OCI-LY1 (cell line): ENCODE data around the gene ZNF611.

Source experiments
- H2AFZ ChIP-seq: fragments of 200-600 bp; sonication (generic), shearing (Covaris generic); 2 replicates; pipeline ENCODE4 v1.6.0; 2014; ENCODE audit warnings: antibody characterized with exemption, mild to moderate bottlenecking, low read length
- H3F3A ChIP-seq: fragments of 200-600 bp; sonication (generic), shearing (Covaris generic); 2 replicates; pipeline ENCODE4 v1.6.0; 2014; ENCODE audit warnings: mild to moderate bottlenecking, antibody characterized with exemption, low read length, moderate library complexity; ENCODE audit not compliant: insufficient read depth
- H3K27ac ChIP-seq: fragments of 200-600 bp; sonication (generic); 2 replicates; pipeline ENCODE4 v1.5.1; 2014; ENCODE audit warnings: low read length, mixed run types, mild to moderate bottlenecking, low read depth; ENCODE audit not compliant: poor library complexity, severe bottlenecking
- H3K27me3 ChIP-seq: fragments of 200-600 bp; sonication (generic); 2 replicates; pipeline ENCODE4 v1.6.0; 2014; ENCODE audit warnings: antibody characterized with exemption, mild to moderate bottlenecking, low read length, moderate library complexity; ENCODE audit not compliant: insufficient read depth
- H3K36me3 ChIP-seq: fragments of 200-600 bp; sonication (generic); 2 replicates; pipeline ENCODE4 v1.6.1; 2014; ENCODE audit warnings: mild to moderate bottlenecking, antibody characterized with exemption, low read length, moderate library complexity, mixed read lengths; ENCODE audit not compliant: insufficient read depth
- H3K4me1 ChIP-seq: fragments of 200-600 bp; sonication (generic); 2 replicates; pipeline ENCODE4 v1.5.1; 2014; ENCODE audit warnings: mild to moderate bottlenecking, low read length, moderate library complexity; ENCODE audit not compliant: insufficient read depth, severe bottlenecking
- H3K4me2 ChIP-seq: fragments of 200-600 bp; sonication (generic), shearing (Covaris generic); 2 replicates; pipeline ENCODE4 v1.6.1; 2014; ENCODE audit warnings: low read length
- H3K4me3 ChIP-seq: fragments of 200-600 bp; sonication (generic); 2 replicates; pipeline ENCODE4 v1.5.1; 2014; ENCODE audit warnings: low read length, low read depth, mild to moderate bottlenecking, mixed read lengths; ENCODE audit not compliant: poor library complexity, severe bottlenecking
- H3K79me2 ChIP-seq: fragments of 200-600 bp; shearing (Covaris generic); 2 replicates; pipeline ENCODE4 v1.6.1; 2016; ENCODE audit warnings: mixed run types, low read length, mixed read lengths; ENCODE audit not compliant: insufficient read depth
- H3K9ac ChIP-seq: fragments of 200-600 bp; sonication (generic), shearing (Covaris generic); 2 replicates; pipeline ENCODE4 v1.6.1; 2014; ENCODE audit warnings: mild to moderate bottlenecking, low read length, mixed read lengths
- H3K9me2 ChIP-seq: fragments of 200-600 bp; sonication (generic), shearing (Covaris generic); 2 replicates; pipeline ENCODE4 v1.6.1; 2014; ENCODE audit warnings: low read depth, mild to moderate bottlenecking, low read length, mixed read lengths
- H3K9me3 ChIP-seq: fragments of 200-600 bp; shearing (Covaris generic); 2 replicates; pipeline ENCODE4 v1.6.1; 2014; ENCODE audit warnings: low read length, mixed read lengths
- H4K20me1 ChIP-seq: fragments of 200-600 bp; sonication (generic), shearing (Covaris generic); 2 replicates; pipeline ENCODE4 v1.6.0; 2016; ENCODE audit warnings: mild to moderate bottlenecking, low read length; ENCODE audit not compliant: insufficient read depth
- CTCF ChIP-seq: fragments of 200-600 bp; sonication (generic), shearing (Covaris generic); IDR thresholded peaks from 2 replicates; pipeline ENCODE4 v1.5.1; 2017; ENCODE audit warnings: mild to moderate bottlenecking, antibody characterized with exemption, low read length, moderate library complexity, mixed read lengths
- EZH2 ChIP-seq: fragments of 200-600 bp; sonication (generic), shearing (Covaris generic); IDR thresholded peaks from 2 replicates; pipeline ENCODE4 v1.8.0; 2017; ENCODE audit warnings: borderline replicate concordance, mixed run types, mild to moderate bottlenecking, antibody characterized with exemption, low read length, moderate library complexity, mixed read lengths

Gene ZNF611

GRCh38 chr19:52673014-52673413 lies 61.8 kb downstream of the ZNF611 start:
- Histone ChIP-seq H3K27ac (no peak overlapping the region), H3K4me2 (no peak overlapping the region), H3K4me3 (no peak overlapping the region), H3F3A (no peaks in the 10 kb centered on the region), H3K79me2 (peaks cover 28% of the 10 kb centered on the region), H3K9ac (no peak overlapping the region), H3K4me1 (no peaks in the 10 kb centered on the region), H2AFZ (no peak overlapping the region), H4K20me1 (no peaks in the 10 kb centered on the region), H3K9me2 (no peaks in the 10 kb centered on the region), H3K27me3 (no peaks in the 10 kb centered on the region), H3K9me3 (peaks cover 3% of the 10 kb centered on the region; the same call in 1 of the 2 replicates), H3K36me3 (peaks cover 69% of the 10 kb centered on the region)
- no peak for TF ChIP-seq EZH2
- no peak for TF ChIP-seq CTCF

GRCh38 chr19:52670046-52670445 lies 64.8 kb downstream of the ZNF611 start:
- Histone ChIP-seq H3K79me2 (peaks cover 23% of the 10 kb centered on the region), H3K36me3 (peaks cover 71% of the 10 kb centered on the region), H3K4me1 (no peaks in the 10 kb centered on the region)

DNA sequence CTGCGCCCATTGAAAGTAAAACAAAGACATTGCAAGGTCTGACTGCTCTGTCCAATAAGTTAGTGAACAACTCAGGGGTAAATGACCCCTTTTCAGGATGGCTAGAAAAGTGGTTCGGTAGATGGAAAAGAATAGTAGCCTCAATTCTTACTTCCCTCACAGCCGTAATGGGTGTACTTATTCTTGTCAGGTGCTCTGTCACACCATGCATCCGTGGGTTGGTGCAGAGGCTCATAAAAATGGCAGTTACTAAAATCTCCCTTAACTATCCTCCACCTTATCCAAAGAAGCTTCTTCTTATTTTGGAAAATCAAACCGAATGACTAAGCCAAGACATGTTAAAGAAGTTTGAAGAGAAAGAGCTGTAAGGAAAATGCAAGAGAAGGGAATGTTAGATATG lies 65.3 kb downstream of the ZNF611 start:
- no peak overlapping the region for H3K4me2 ChIP-seq
- H3K79me2 ChIP-seq, result peaks cover 18% of the 10 kb centered on the region
- H3K27me3 ChIP-seq, result no peaks in the 10 kb centered on the region
- 0 out of 2 replicates have a peak, but pooled peaks cover 3% of the 10 kb centered on the region for H3K9me3 ChIP-seq
- H3K9me2 ChIP-seq, result no peaks in the 10 kb centered on the region
- H3K36me3 ChIP-seq, result peaks cover 75% of the 10 kb centered on the region
- H3K4me1 ChIP-seq, result no peaks in the 10 kb centered on the region
- no peaks in the 10 kb centered on the region for H4K20me1 ChIP-seq
- TF ChIP-seq CTCF (no peak), EZH2 (no peak)
- H3K27ac ChIP-seq, result no peak overlapping the region
- H3K4me3 ChIP-seq, result no peak overlapping the region
- H2AFZ ChIP-seq, result no peak overlapping the region
- H3F3A ChIP-seq, result no peaks in the 10 kb centered on the region
- H3K9ac ChIP-seq, result no peak overlapping the region

More at GRCh38 chr19:52670046-52670445, 64.8 kb downstream of the ZNF611 start:
- H2AFZ ChIP-seq, result no peak overlapping the region
- TF ChIP-seq CTCF (no peak), EZH2 (no peak)
- H3K9ac ChIP-seq, result no peak overlapping the region
- no peaks in the 10 kb centered on the region for H3K9me2 ChIP-seq
- no peaks in the 10 kb centered on the region for H4K20me1 ChIP-seq
- H3K27me3 ChIP-seq, result no peaks in the 10 kb centered on the region
- peaks cover 4% of the 10 kb centered on the region; the same call in 1 of the 2 replicates for H3K9me3 ChIP-seq
- no peaks in the 10 kb centered on the region for H3F3A ChIP-seq
- no peak overlapping the region for H3K4me3 ChIP-seq
- no peak overlapping the region for H3K4me2 ChIP-seq
- no peak overlapping the region for H3K27ac ChIP-seq
